ENCODE results near the gene ST3GAL5. TPM values are rescaled to one million over a fixed set of nuclear protein-coding genes. Genes with fewer than 3 reads are reported as not detected.

Gene ST3GAL5
- total and polyA plus RNA-seq, 2 experiments from 2014 or later, result 3.2 to 7.9 TPM

- no peak for TF ChIP-seq CTCF (conservative IDR thresholded peaks at IDR 0.05; ENCODE audit: low read depth in 2 of 2)
- no peak for TF ChIP-seq NANOG (IDR thresholded peaks at IDR 0.05; ENCODE audit: borderline replicate concordance)
- no peak for TF ChIP-seq POLR2AphosphoS5 (IDR thresholded peaks at IDR 0.05; ENCODE audit: low read depth)
- no peak for TF ChIP-seq REST (IDR thresholded peaks at IDR 0.05; ENCODE audit: unreplicated experiment)
- no peak for TF ChIP-seq ZNF114 (CRISPR knock-in tag; IDR thresholded peaks at IDR 0.05)
Measured at GRCh38 chr2:85875350-85876050, 13.3 kb downstream of the ST3GAL5 start (continued).

- peaks cover 3% of the 10 kb centered on the region for H3K27me3 Mint-ChIP-seq (ENCODE audit: insufficient read depth, low read depth, poor library complexity)
- Histone ChIP-seq H3F3A (replicated peaks; ENCODE audit: low read depth) (no peaks in the 10 kb centered on the region), H3K4me1 (ENCODE audit: insufficient read depth) (peaks cover 12% of the 10 kb centered on the region; the same call in 1 of the 2 replicates), H3K36me3 (ENCODE audit: insufficient read depth) (no peaks in the 10 kb centered on the region), H4K20me1 (replicated peaks; ENCODE audit: insufficient read depth) (peaks cover 7% of the 10 kb centered on the region), H3K27ac (ENCODE audit: low read depth) (no peak overlapping the region), H3K9me2 (ENCODE audit: insufficient read depth) (no peaks in the 10 kb centered on the region), H3K4me3 (no peak overlapping the region), H2AFZ (no peak overlapping the region), H3K79me2 (replicated peaks; ENCODE audit: insufficient read depth) (no peaks in the 10 kb centered on the region), H3K4me2 (no peak overlapping the region), H3K27me3 (ENCODE audit: insufficient read depth) (no peaks in the 10 kb centered on the region)
- H3K4me1 Mint-ChIP-seq, result peaks cover 12% of the 10 kb centered on the region
- H3K36me3 Mint-ChIP-seq (ENCODE audit: low read depth), result no peaks in the 10 kb centered on the region
- H3K9me3 Mint-ChIP-seq, result no peaks in the 10 kb centered on the region
- H3K27ac Mint-ChIP-seq, result no peak overlapping the region
- DNase-seq (ENCODE audit: low spot score), result peak; percentile 58
- ATAC-seq, result peak; percentile 58
- no peak overlapping the region for H3K4me3 Mint-ChIP-seq
- TF ChIP-seq ETS1 (IDR thresholded peaks at IDR 0.05) (no peak), ZNF462 (CRISPR knock-in tag; IDR thresholded peaks at IDR 0.05) (no peak), JUNB (IDR thresholded peaks at IDR 0.05; ENCODE audit: unreplicated experiment) (no peak), CTCF (conservative IDR thresholded peaks at IDR 0.05; ENCODE audit: low read depth in 2 of 2) (peak; percentile 31 to 43), NANOG (IDR thresholded peaks at IDR 0.05; ENCODE audit: borderline replicate concordance) (no peak), ZNF114 (CRISPR knock-in tag; IDR thresholded peaks at IDR 0.05) (no peak), CREB1 (CRISPR knock-in tag; IDR thresholded peaks at IDR 0.05; ENCODE audit: low read depth) (no peak)
Measured at GRCh38 chr2:85873679-85874078, 15.1 kb downstream of the ST3GAL5 start.

All from GM23338 (cell line).